Eye (tissue), 1 donor: ENCODE results near the gene TAF7.
"Not testable (repeated sequence)": the region's sequence is repeated elsewhere in the genome, so short reads cannot be mapped to it uniquely, and the experiment has no call there.

ENCODE experiments used
- DNase-seq: peaks from one replicate; pipeline ENCODE4 v3.0.0-alpha.2; 2015

Gene TAF7

GRCh38 chr5:141338538-141339306, 18.1 kb upstream of the TAF7 start, which contains the start of gene PCDHGA2:
PCDHGA2 (plus strand) TSS chr5:141338760.
- peak; percentile 73 for DNase-seq

GRCh38 chr5:141332571-141332970, 12.0 kb upstream of the TAF7 start:
- DNase-seq = not testable (repeated sequence)

GRCh38 chr5:141330299-141331080, 9.9 kb upstream of the TAF7 start, which contains the start of gene PCDHGA1:
PCDHGA1 (plus strand) TSS chr5:141330514.
- DNase-seq = no peak

GRCh38 chr5:141328231-141328630, 7.6 kb upstream of the TAF7 start:
- no peak for DNase-seq

- DNase-seq = peak; percentile 64
Observed at GRCh38 chr5:141326088-141326854, 5.7 kb upstream of the TAF7 start.

- no peak for DNase-seq
Observed at GRCh38 chr5:141322261-141322660, 1.7 kb upstream of the TAF7 start.

GRCh38 chr5:141319699-141320098, 885 bp downstream of the TAF7 start:
- no peak for DNase-seq

- DNase-seq = no peak
Observed at GRCh38 chr5:141319202-141319601, 1.4 kb downstream of the TAF7 start.

GRCh38 chr5:141316963-141317362, 3.6 kb downstream of the TAF7 start:
- DNase-seq = not testable (repeated sequence)

GRCh38 chr5:141313711-141314110, 6.9 kb downstream of the TAF7 start:
- DNase-seq = no peak

- DNase-seq = no peak
Observed at GRCh38 chr5:141306630-141307029, 14.0 kb downstream of the TAF7 start.

GRCh38 chr5:141303756-141304155, 16.8 kb downstream of the TAF7 start, which contains the start of gene SLC25A2:
SLC25A2 (minus strand) TSS chr5:141304049; CDS start chr5:141303865, 184 bp downstream.
- DNase-seq = no peak

- no peak for DNase-seq
Observed at GRCh38 chr5:141298376-141298775, 22.2 kb downstream of the TAF7 start.

- DNase-seq = no peak
Observed at GRCh38 chr5:141272906-141273305, 47.7 kb downstream of the TAF7 start.

- no peak for DNase-seq
Observed at GRCh38 chr5:141269195-141269594, 51.4 kb downstream of the TAF7 start.
